ENCODE results near the gene C9orf72.

GRCh38 chr9:27591093-27591492 is 17.8 kb upstream of the C9orf72 start:
- TF ChIP-seq CTCF (IDR thresholded peaks at IDR 0.05): no peak
- no peak for TF ChIP-seq POLR2A (IDR thresholded peaks at IDR 0.05)

Measured in adrenal gland (tissue), 5 donors.